Left ventricle myocardium inferior (tissue), 1 donor: ENCODE results near the gene NHSL1. TPM values are rescaled to one million over a fixed set of nuclear protein-coding genes. Genes with fewer than 3 reads are reported as not detected.

ENCODE experiments used
- DNase-seq: peaks from one replicate; pipeline ENCODE4 v3.0.0-alpha.2; 2020
- H3K27ac ChIP-seq: fragments of 200-600 bp; replicated peaks from 2 replicates; pipeline ENCODE4 v1.8.0; 2021
- H3K27me3 ChIP-seq: fragments of 200-600 bp; 2 replicates; pipeline ENCODE4 v1.8.0; 2021; ENCODE audit warnings: low read depth
- H3K36me3 ChIP-seq: fragments of 200-600 bp; 2 replicates; pipeline ENCODE4 v1.8.0; 2021
- H3K4me1 ChIP-seq: fragments of 200-600 bp; 2 replicates; pipeline ENCODE4 v1.8.0; 2021
- H3K4me3 ChIP-seq: fragments of 200-600 bp; 2 replicates; pipeline ENCODE4 v1.8.0; 2021; ENCODE audit warnings: mild to moderate bottlenecking, moderate library complexity
- H3K9me3 ChIP-seq: fragments of 200-600 bp; replicated peaks from 2 replicates; pipeline ENCODE4 v1.8.0; 2021
- intact Hi-C: fragments of 100-400 bp; cut with micrococcal nuclease; formaldehyde crosslinking; loops from one replicate; pipeline ENCODE4 v1.11.0; 2022
- total RNA-seq: library from RNA; stranded (reverse); fragmentation: NEBNext Ultra II Directional; extraction: Animal tissue kit (Norgen Biotek cat#: 25700); gene quantifications from one replicate; pipeline ENCODE4 v1.2.1, GENCODE V29; 2021
- TF ChIP-seq, protein P1 (sequence below): fragments of 200-600 bp; IDR thresholded peaks from 2 replicates; pipeline ENCODE4 v1.8.0; 2021; ENCODE audit warnings: antibody characterized with exemption, mild to moderate bottlenecking, borderline replicate concordance
- donor health status: DM: no; HTN: yes; CAD: no; lungs with severe emphysema.

Gene NHSL1
- total RNA-seq, 1 donor from 2014 or later: 44.7 TPM

GRCh38 chr6:138510093-138510492 is 10.8 kb upstream of the NHSL1 start:
- intact Hi-C loops: no loop called here
- H3K4me3 ChIP-seq: no peak overlapping the region

GRCh38 chr6:138509371-138509770 is 10.1 kb upstream of the NHSL1 start:
- H3K4me1 ChIP-seq: peaks cover 77% of the 10 kb centered on the region
- H3K36me3 ChIP-seq: no peaks in the 10 kb centered on the region
- H3K27me3 ChIP-seq: no peaks in the 10 kb centered on the region
- H3K4me3 ChIP-seq: no peak overlapping the region
- no peak overlapping the region for H3K27ac ChIP-seq
- DNase-seq: peak; percentile 28
- H3K9me3 ChIP-seq: no peaks in the 10 kb centered on the region
- TF ChIP-seq, protein P1, sequence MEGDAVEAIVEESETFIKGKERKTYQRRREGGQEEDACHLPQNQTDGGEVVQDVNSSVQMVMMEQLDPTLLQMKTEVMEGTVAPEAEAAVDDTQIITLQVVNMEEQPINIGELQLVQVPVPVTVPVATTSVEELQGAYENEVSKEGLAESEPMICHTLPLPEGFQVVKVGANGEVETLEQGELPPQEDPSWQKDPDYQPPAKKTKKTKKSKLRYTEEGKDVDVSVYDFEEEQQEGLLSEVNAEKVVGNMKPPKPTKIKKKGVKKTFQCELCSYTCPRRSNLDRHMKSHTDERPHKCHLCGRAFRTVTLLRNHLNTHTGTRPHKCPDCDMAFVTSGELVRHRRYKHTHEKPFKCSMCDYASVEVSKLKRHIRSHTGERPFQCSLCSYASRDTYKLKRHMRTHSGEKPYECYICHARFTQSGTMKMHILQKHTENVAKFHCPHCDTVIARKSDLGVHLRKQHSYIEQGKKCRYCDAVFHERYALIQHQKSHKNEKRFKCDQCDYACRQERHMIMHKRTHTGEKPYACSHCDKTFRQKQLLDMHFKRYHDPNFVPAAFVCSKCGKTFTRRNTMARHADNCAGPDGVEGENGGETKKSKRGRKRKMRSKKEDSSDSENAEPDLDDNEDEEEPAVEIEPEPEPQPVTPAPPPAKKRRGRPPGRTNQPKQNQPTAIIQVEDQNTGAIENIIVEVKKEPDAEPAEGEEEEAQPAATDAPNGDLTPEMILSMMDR: peak; percentile 70
- intact Hi-C loops: loop anchor here (10.0 kb wide), 1 partner anchor 75 kb away; no protein-coding TSS in a partner anchor

More at GRCh38 chr6:138510093-138510492, 10.8 kb upstream of the NHSL1 start:
- DNase-seq: no peak
- Histone ChIP-seq H3K9me3 (no peaks in the 10 kb centered on the region), H3K27me3 (no peaks in the 10 kb centered on the region), H3K36me3 (no peaks in the 10 kb centered on the region), H3K4me1 (peaks cover 83% of the 10 kb centered on the region), H3K27ac (no peak overlapping the region)
- TF ChIP-seq, protein P1: no peak

GRCh38 chr6:138508676-138508988 is 9.3 kb upstream of the NHSL1 start:
- Histone ChIP-seq H3K4me1 (peaks cover 73% of the 10 kb centered on the region), H3K27ac (no peak overlapping the region), H3K36me3 (no peaks in the 10 kb centered on the region), H3K9me3 (no peaks in the 10 kb centered on the region), H3K4me3 (no peak overlapping the region), H3K27me3 (no peaks in the 10 kb centered on the region)
- intact Hi-C loops: loop anchor here (10.0 kb wide), 1 partner anchor 74 kb away; no protein-coding TSS in a partner anchor
- TF ChIP-seq, protein P1: no peak
- no peak for DNase-seq

GRCh38 chr6:138507977-138508675 is 8.8 kb upstream of the NHSL1 start:
- intact Hi-C loops: loop anchor here (10.0 kb wide), 1 partner anchor 73 kb away; no protein-coding TSS in a partner anchor
- no peaks in the 10 kb centered on the region for H3K36me3 ChIP-seq
- DNase-seq: no peak
- H3K4me1 ChIP-seq: peaks cover 68% of the 10 kb centered on the region
- no peak overlapping the region for H3K27ac ChIP-seq
- H3K27me3 ChIP-seq: no peaks in the 10 kb centered on the region
- no peaks in the 10 kb centered on the region for H3K9me3 ChIP-seq
- TF ChIP-seq, protein P1: no peak
- no peak overlapping the region for H3K4me3 ChIP-seq

DNA sequence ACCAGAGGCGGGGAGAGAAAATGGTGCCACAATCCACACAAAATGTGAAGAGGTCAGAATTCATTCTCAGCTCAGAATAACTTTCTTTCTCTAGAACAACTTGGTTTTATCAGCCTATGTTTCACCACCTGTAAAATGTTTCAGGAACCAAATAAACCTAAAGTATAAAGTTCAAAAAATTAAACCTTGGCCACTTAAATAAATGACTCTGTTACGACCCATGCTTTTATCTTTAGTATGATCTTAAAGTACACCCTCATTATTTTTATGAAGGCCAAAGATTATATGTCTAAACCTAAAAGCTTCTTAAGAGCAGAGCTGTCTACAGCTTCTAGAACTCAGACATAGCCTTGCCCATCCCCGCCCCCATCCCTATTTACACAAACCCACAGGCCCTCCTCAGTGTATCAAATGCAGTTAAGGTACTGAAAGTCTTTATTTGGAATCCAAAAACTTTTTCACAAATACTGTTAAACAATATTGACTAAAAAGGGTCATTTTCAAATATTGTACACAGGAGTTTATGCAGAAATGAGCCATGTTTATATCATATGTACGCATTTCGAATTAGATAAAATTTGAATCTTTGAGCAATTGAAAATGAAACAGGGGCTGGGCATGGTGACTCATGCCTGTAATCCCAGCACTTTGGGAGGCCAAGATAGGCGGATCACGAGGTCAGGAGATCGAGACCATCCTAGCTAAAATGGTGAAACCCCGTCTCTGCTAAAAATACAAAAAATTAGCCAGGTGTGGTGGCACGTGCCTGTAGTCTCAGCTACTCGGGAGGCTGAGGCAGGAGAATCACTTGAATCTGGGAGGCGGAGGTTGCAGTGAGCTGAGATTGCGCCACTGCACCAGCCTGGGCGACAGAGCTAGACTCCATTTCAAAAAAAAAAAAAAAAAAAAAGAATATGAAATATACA is 5.7 kb upstream of the NHSL1 start:
- H3K9me3 ChIP-seq: no peaks in the 10 kb centered on the region
- DNase-seq: no peak
- no peaks in the 10 kb centered on the region for H3K36me3 ChIP-seq
- no peak overlapping the region for H3K4me3 ChIP-seq
- no peaks in the 10 kb centered on the region for H3K27me3 ChIP-seq
- no peak overlapping the region for H3K27ac ChIP-seq
- TF ChIP-seq, protein P1: no peak
- H3K4me1 ChIP-seq: peaks cover 62% of the 10 kb centered on the region
- intact Hi-C loops: loop anchor here (10.0 kb wide), 1 partner anchor 70 kb away; no protein-coding TSS in a partner anchor
